ENCODE results near the gene TMEM163.

Gene TMEM163

GRCh38 chr2:134470561-134471168 lies 248.1 kb downstream of the TMEM163 start:
- no peak for DNase-seq

- DNase-seq, result no peak
Observed at GRCh38 chr2:134469516-134470115, 249.2 kb downstream of the TMEM163 start.

DNA sequence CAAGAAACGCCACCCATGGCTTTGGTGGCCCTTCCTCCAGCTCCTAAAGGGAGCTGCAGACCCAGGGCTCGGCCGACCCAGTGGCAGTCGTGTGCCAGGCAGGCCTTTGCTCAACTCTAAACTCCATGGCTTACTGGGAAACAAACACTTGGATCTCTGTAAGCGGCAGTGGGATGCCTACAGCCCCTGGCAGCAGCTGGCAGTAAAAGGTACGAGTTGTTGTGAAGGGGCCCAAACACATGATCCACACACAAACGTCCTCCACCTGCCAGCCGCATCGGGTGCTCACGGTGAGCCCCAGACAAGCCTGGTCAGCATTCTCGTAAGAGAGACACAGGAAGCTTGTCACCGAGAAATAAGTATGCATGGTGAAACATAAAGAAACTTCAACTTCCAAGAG lies 250.0 kb downstream of the TMEM163 start:
- no peak for DNase-seq

DNA sequence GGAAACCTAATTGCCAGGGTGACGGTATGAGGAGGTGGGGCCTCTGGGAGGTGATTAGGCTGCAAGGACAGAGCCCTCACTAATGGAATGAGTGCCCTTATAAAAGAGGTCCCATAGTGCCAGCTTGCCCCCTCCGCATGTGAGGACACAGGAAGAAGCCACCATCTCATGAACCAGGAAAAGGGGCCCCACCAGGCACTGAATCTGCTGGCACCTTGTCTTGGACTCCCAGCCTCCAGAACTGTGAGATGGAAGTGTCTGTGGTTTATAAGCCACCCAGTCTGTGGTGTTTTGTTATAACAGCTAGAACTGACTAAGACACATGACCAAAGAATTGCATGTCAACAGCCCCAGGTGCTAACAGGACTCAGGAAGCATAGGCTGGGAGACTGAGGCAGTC lies 250.6 kb downstream of the TMEM163 start:
- DNase-seq, result no peak

GRCh38 chr2:134466141-134466540 lies 252.7 kb downstream of the TMEM163 start:
- DNase-seq, result no peak

DNA sequence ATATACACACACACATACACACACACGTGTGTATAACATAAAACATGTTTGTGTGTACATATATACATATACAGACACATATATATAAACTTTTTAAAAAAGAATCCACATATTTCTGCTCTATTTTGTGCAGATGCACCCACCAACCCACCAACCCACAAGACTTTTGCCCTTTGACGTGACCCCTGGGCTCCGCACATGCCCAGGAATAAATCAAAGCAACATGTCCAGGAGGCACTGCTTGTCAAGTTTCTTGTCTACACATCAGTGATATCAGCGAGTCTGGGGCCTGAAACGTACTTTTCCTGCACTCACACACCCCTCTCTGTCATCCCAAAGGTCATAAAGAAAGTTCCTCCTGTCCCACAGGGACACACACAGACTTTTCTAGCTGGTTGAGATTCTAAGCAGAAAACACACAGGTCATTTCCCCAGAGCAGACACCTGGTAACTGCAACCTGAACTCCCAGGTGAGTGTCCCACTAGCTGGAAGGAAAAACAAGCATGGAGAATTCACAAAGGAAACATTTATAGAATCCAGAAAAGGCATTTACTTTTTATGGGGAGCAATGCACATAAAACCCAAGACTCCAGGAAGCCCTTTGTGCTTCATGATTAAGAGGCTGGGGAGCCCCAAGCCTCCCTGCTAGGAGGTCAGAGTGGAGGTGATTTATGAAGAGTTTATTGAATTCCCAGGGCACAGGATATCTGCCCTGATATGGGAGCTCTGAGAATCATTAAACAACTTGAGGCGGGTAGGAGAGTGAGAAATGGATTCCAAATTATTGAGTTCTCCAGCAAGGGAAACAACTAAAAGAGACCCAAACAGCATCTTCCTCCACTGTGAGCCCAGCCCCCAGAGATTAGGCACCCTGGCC lies 253.3 kb downstream of the TMEM163 start:
- DNase-seq, result no peak

DNA sequence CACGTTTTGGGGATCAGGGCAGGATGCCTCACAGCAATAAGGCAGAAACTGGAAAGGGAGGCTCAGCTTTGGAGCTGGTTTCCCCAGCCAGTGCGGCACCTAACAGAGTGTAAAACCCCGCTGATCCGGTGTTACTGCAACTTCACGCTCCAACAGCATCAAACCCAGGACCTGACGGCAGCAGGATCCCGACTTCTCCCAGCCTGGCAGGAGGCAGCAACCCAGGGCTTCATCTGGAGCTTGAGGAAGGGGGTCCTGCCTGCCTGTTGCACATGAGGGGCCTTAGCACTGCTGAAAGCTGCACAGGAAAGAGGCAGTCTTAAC lies 255.1 kb downstream of the TMEM163 start:
- DNase-seq, result no peak

GRCh38 chr2:134462791-134463698 lies 255.8 kb downstream of the TMEM163 start:
- no peak for DNase-seq

GRCh38 chr2:134462275-134462674 lies 256.5 kb downstream of the TMEM163 start:
- DNase-seq, result no peak

- peak; percentile 25 for DNase-seq
Observed at GRCh38 chr2:134461511-134461910, 257.3 kb downstream of the TMEM163 start.

DNA sequence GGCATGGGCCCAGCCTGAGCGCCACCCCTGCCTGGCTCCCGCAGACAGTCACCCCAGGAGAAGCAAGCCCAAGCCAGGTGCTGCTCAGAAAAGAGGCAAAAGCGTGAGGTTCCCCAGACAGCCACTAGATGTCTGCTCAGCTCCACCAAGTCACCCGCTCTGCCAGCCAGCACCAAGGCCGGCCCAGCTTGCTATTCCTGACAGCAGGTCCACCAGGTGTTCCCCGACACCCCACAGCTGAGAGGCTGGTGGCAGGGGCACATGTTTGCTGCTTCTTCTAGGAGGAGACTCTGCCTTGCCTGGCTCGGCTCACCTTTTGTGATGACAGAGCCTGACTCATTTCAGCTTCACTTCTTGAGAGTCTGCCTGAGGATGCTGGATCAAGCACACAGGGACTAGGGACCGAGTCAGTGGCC lies 258.2 kb downstream of the TMEM163 start:
- DNase-seq, result peak; percentile 61

DNA sequence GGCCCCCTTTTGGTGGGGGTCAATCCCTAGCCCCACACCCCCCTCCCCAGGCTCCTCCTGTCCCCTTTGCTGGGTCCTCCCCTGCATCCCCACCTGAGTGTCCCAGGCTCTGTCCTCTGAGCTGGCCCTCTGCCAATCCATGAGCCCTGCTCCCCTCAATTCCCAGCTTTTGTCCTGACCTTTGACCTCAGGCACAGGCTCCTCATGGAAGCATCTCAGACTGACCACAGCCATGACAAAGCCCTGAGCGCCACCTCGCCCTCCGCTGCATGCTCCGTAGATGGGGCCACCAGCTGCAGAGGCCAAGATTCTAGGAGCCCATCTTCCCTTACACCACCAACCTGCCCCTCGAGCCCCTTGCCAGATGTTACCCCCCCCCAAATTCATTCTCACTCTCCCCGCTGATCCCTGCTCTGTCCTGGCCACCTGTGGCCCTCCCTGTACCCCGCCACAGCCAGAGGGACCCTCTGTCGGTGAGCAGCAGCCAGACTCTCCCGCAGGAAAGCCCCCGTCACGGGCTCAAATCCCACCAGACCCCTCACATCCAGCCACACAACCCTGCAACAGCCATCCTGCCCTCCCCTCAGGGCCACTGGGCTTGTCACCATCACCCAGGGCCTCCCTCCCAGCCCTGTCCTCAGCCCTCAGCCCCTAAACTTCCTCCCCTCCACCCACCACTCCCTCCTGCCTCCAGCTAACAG lies 258.9 kb downstream of the TMEM163 start:
- no peak for DNase-seq

DNA sequence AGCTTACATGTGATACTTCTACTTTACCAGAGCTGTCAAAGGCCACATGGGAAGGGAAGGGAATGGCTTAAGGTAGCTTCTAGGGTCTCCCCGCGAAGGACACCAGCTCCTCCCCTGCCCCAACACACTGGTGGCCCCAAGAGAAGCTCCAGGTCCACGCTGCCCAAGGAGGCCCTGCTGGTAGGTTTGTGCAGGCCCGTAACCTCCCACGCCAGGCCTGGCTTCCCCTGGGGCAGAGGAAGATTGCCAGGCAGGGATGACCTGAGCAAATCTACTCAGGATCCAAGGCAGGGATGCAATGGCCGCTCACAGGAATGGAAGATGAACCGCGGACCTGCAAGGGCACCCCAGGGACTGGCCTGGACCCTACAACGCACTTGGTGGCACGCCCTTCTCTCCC lies 259.9 kb downstream of the TMEM163 start:
- DNase-seq, result no peak

DNA sequence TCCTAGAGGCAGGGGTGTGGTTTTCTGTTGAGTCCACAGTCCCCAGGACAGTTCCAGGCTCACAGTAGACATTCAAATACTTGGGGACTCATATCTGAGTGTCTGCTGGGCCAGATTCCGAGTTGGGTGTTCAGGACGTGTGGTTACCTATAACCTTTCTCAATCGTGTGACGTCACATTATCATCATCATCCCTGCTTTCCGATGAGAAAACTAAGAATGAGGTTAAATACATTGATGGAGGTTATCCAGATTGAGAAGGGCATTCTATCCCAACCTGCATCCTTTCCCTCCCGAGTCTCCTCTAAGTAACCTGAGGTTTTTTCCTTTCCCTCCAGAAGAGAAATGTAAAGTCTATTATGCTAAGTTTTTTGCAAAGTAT lies 260.3 kb downstream of the TMEM163 start:
- DNase-seq, result no peak

GRCh38 chr2:134457765-134458472 lies 260.9 kb downstream of the TMEM163 start:
- peak; percentile 46 for DNase-seq

DNA sequence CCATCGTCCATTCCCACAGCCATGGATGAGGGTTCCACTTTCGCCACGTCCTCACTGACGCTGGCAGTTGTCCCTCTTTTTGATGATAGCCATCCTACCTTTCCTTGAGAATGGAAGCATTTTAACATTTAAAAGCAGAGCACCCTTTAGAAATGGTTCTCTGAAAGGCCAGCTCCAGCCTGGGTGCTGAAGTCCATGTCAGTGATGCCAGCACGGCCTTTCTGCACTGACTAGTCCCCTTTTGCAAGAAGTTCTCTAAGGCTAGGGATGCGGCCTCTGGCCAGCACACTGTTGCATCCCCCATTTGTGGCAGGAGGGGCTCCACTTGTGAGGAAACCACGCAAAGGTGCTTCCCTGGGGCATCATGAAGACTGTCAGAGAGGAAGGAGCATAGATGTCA lies 261.4 kb downstream of the TMEM163 start:
- DNase-seq, result no peak

GRCh38 chr2:134455426-134455825 lies 263.4 kb downstream of the TMEM163 start:
- no peak for DNase-seq

GRCh38 chr2:134454931-134455330 lies 263.9 kb downstream of the TMEM163 start:
- no peak for DNase-seq

DNA sequence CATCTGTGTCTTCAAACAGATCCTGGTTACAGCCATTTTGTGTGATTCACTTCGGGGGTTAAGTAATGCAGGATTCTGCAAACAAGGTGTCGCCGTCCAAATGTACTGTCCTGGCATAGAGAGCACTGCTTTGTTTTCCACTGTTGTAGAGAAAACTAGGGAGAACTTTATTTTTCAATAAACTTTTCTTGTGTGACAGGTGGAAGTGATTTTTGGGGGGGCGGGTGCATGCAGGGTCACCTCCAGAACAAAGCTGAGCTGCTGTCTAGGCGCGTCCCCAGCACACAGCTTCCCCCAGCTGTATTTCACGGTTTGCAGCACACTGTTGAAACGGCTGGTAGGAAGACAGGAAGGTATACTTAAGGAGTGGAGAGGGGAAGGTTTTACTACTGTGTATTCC lies 264.4 kb downstream of the TMEM163 start:
- no peak for DNase-seq

- no peak for DNase-seq
Observed at GRCh38 chr2:134453973-134454372, 264.8 kb downstream of the TMEM163 start.

GRCh38 chr2:134453476-134453875 lies 265.3 kb downstream of the TMEM163 start:
- no peak for DNase-seq

Measured in DMS153 (cell line).